Ascending aorta (tissue), 2 donors: ENCODE results near the gene PRCD. TPM values are rescaled to one million over a fixed set of nuclear protein-coding genes. Genes with fewer than 3 reads are reported as not detected.

Experiments
- DNase-seq, 2 donors: peaks; one replicate each; pipeline ENCODE4 v3.0.0-alpha.2; 2019; ENCODE audit warnings: low spot score in 2 of 2
- H3K27ac ChIP-seq, 2 donors: fragments of 200-600 bp; sonication (generic); one replicate each; pipeline ENCODE4 v1.5.1; 2016 to 2017; ENCODE audit warnings: mild to moderate bottlenecking in 1 of 2
- H3K27me3 ChIP-seq: fragments of 200-600 bp; sonication (generic); one replicate; pipeline ENCODE4 v1.5.1; 2017
- H3K36me3 ChIP-seq, 2 donors: fragments of 200-600 bp; sonication (generic); one replicate each; pipeline ENCODE4 v1.5.1; 2016
- H3K4me1 ChIP-seq, 2 donors: fragments of 200-600 bp; sonication (generic); one replicate each; pipeline ENCODE4 v1.5.1; 2016 to 2017; ENCODE audit warnings: mild to moderate bottlenecking in 1 of 2
- H3K4me3 ChIP-seq, 2 donors: fragments of 200-600 bp; sonication (generic); one replicate each; pipeline ENCODE4 v1.5.1; 2016 to 2017; ENCODE audit warnings: mild to moderate bottlenecking in 1 of 2
- H3K9me3 ChIP-seq, 2 donors: fragments of 200-600 bp; sonication (generic); one replicate each; pipeline ENCODE4 v1.5.1; 2016
- CTCF ChIP-seq, 3 experiments: fragments of 200-600 bp in 2 of 3; fragments of 450-650 bp in 1 of 3; sonication (generic) in 2 of 3; IDR thresholded peaks; one replicate each; pipeline ENCODE4 v1.5.1; 2016 to 2019; ENCODE audit warnings: antibody characterized with exemption in 3 of 3, mild to moderate bottlenecking in 1 of 3, moderate library complexity in 1 of 3
- intact Hi-C: fragments of 100-400 bp; cut with DNase I; formaldehyde crosslinking; loops from one replicate; pipeline ENCODE4 v1.15.1; 2023
- total RNA-seq: library from RNA; depleted of rRNA; stranded (reverse); fragments of >200 nt; gene quantifications from one replicate; pipeline ENCODE4 v1.1.0, GENCODE V29; 2016

The PRCD gene
- total RNA-seq, 1 donor from 2014 or later = 0.43 TPM

- H3K36me3 ChIP-seq = no peaks in the 10 kb centered on the region
- H3K27ac ChIP-seq = peak overlapping the region; percentile 80
- H3K9me3 ChIP-seq = no peaks in the 10 kb centered on the region
- intact Hi-C loops = no loop called here
- peaks cover 10 to 38% of the 10 kb centered on the region in 2 donors for H3K4me1 ChIP-seq
- H3K27me3 ChIP-seq = no peaks in the 10 kb centered on the region
- no peak for DNase-seq
- no peak for TF ChIP-seq CTCF (IDR thresholded peaks at IDR 0.05)
- H3K4me3 ChIP-seq = peak overlapping the region; percentile 30 to 78
Measured at GRCh38 chr17:76498876-76499251, 41.0 kb upstream of the PRCD start.

GRCh38 chr17:76499267-76499667 is 40.6 kb upstream of the PRCD start:
- peak overlapping the region; percentile 80 for H3K27ac ChIP-seq
- no peaks in the 10 kb centered on the region for H3K27me3 ChIP-seq
- peak overlapping the region; percentile 5 to 78 for H3K4me3 ChIP-seq
- TF ChIP-seq CTCF (IDR thresholded peaks at IDR 0.05) = no peak
- H3K36me3 ChIP-seq = no peaks in the 10 kb centered on the region
- peaks cover 10 to 38% of the 10 kb centered on the region in 2 donors for H3K4me1 ChIP-seq
- H3K9me3 ChIP-seq = no peaks in the 10 kb centered on the region
- intact Hi-C loops = no loop called here
- DNase-seq = no peak

GRCh38 chr17:76500074-76500746 is 39.6 kb upstream of the PRCD start:
- Histone ChIP-seq H3K9me3 (no peaks in the 10 kb centered on the region), H3K27ac (peak overlapping the region; percentile 80), H3K4me3 (peak overlapping the region; percentile 62 to 78), H3K4me1 (peaks cover 10 to 38% of the 10 kb centered on the region in 2 donors), H3K27me3 (no peaks in the 10 kb centered on the region), H3K36me3 (no peaks in the 10 kb centered on the region)
- no peak for TF ChIP-seq CTCF (IDR thresholded peaks at IDR 0.05)
- intact Hi-C loops = loop anchor here (5.0 kb wide), 1 partner anchor 48 kb away; the partner anchor contains the start of gene UBE2O
- DNase-seq = no peak

- H3K9me3 ChIP-seq = no peaks in the 10 kb centered on the region
- H3K4me3 ChIP-seq = peak overlapping the region; percentile 62 to 78
- DNase-seq = no peak
- TF ChIP-seq CTCF (IDR thresholded peaks at IDR 0.05) = no peak
- peak overlapping the region; percentile 80 for H3K27ac ChIP-seq
- intact Hi-C loops = loop anchor here (5.0 kb wide), 1 partner anchor 48 kb away; the partner anchor contains the start of gene UBE2O
- no peaks in the 10 kb centered on the region for H3K27me3 ChIP-seq
- no peaks in the 10 kb centered on the region for H3K36me3 ChIP-seq
- peaks cover 10 to 38% of the 10 kb centered on the region in 2 donors for H3K4me1 ChIP-seq
Measured at GRCh38 chr17:76500747-76501017, 39.2 kb upstream of the PRCD start.

GRCh38 chr17:76501018-76501826 is 38.6 kb upstream of the PRCD start, which contains the start of gene RHBDF2:
RHBDF2 (minus strand) TSS chr17:76501423; CDS start chr17:76481524, 19,899 bp downstream.
- peak; percentile 77 to 93 for DNase-seq
- intact Hi-C loops = loop anchor here (5.0 kb wide), 1 partner anchor 49 kb away; the partner anchor contains the start of gene UBE2O
- Histone ChIP-seq H3K27me3 (no peaks in the 10 kb centered on the region), H3K27ac (peak within 1 kb of the TSS; percentile 80), H3K4me1 (peaks cover 10 to 38% of the 10 kb centered on the region in 2 donors), H3K4me3 (peak within 1 kb of the TSS; percentile 62 to 78), H3K36me3 (no peaks in the 10 kb centered on the region), H3K9me3 (no peaks in the 10 kb centered on the region)
- TF ChIP-seq CTCF (IDR thresholded peaks at IDR 0.05) = no peak
